A673 (cell line): Measurements from ENCODE around the gene SLMAP.

ENCODE experiments used
- EZH2 ChIP-seq: fragments of 200-600 bp; sonication (generic); IDR thresholded peaks from 2 replicates; pipeline ENCODE4 v1.6.1; 2017; ENCODE audit warnings: borderline replicate concordance, low read depth, mild to moderate bottlenecking, mixed read lengths, antibody characterized with exemption, low read length; ENCODE audit not compliant: poor library complexity, severe bottlenecking
- TF ChIP-seq, protein P1 (sequence below): fragments of 300-800, 200-600 bp; sonication (generic); conservative IDR thresholded peaks from 2 replicates; pipeline ENCODE4 v1.5.1; 2017; ENCODE audit warnings: low read depth, mild to moderate bottlenecking, antibody characterized with exemption, low read length, moderate library complexity, mixed read lengths

DNA sequence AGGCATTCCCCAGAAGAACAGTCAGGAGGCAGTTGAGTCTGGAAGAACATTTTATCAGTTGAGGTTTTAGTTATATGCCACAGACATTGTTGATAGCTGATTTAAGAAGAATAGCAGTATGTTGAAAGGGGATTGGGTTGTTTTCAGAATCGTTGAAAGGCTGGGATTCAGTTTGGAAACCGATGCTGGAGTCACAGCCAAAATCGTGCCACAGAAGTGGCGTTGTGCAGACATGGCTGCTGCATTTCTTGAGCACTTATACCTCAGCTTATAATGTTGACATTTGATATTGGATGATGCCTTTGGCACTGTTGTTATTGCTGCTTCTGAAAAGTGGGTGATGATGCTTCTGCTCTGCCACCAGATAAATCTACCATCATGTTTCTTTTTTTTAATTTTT lies 16.1 kb downstream of the SLMAP start:
- TF ChIP-seq, protein P1, sequence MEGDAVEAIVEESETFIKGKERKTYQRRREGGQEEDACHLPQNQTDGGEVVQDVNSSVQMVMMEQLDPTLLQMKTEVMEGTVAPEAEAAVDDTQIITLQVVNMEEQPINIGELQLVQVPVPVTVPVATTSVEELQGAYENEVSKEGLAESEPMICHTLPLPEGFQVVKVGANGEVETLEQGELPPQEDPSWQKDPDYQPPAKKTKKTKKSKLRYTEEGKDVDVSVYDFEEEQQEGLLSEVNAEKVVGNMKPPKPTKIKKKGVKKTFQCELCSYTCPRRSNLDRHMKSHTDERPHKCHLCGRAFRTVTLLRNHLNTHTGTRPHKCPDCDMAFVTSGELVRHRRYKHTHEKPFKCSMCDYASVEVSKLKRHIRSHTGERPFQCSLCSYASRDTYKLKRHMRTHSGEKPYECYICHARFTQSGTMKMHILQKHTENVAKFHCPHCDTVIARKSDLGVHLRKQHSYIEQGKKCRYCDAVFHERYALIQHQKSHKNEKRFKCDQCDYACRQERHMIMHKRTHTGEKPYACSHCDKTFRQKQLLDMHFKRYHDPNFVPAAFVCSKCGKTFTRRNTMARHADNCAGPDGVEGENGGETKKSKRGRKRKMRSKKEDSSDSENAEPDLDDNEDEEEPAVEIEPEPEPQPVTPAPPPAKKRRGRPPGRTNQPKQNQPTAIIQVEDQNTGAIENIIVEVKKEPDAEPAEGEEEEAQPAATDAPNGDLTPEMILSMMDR, result no peak
- no peak for TF ChIP-seq EZH2
